Fibroblast of skin of right biceps (primary cell): ENCODE results near the gene ZMYND15.

ENCODE experiments used
- DNase-seq: peaks from one replicate; pipeline ENCODE4 v3.0.0-alpha.2; 2013

Gene ZMYND15

DNA sequence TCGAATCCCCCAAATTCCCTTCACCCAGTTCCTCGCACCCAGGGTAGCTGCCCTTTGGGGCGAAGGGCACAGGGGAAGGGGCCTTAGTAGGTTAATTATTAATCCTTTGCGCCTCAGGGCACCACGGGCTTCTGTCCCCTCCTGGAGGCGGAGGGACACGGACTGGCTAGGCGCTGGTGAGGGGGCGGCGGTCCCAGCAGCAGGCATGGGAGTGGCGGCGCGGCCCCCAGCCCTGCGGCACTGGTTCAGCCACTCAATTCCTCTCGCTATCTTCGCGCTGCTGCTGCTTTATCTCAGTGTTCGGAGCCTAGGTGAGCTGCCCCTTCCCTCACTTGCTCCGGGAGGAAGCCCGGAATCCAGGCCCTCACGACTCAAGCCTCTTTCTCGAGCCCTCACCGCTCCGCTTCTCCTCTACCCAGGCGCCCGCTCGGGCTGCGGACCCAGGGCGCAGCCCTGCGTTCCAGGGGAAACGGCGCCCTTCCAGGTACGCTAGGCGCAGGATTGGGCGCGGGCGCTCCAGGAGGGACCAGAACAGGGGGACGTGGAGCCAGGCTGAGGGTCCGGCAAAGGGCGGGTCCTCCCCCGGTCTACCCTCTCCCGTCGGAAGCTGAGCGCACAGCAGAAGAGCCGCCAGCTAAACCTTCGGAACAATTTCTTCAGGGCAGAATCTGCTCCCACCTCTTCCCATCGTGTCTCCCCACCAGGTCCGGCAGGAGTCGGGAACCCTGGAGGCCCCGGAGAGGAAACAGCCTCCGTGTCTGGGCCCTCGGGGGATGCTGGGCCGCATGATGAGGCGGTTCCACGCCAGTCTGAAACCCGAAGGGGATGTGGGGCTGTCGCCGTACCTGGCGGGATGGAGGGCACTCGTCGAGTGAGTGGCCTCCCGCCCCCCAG lies 49.4 kb downstream of the ZMYND15 start, which contains the start of gene GLTPD2:
Gene GLTPD2, plus strand, starts transcription at position 158 of the 894 bp plus-strand sequence. Its CDS starts 48 bp downstream, at position 206.
- DNase-seq: no peak

GRCh38 chr17:4789701-4789950 lies 50.0 kb downstream of the ZMYND15 start:
- DNase-seq: no peak

- DNase-seq: peak; percentile 92
Measured at GRCh38 chr17:4789951-4790704, 50.5 kb downstream of the ZMYND15 start.

DNA sequence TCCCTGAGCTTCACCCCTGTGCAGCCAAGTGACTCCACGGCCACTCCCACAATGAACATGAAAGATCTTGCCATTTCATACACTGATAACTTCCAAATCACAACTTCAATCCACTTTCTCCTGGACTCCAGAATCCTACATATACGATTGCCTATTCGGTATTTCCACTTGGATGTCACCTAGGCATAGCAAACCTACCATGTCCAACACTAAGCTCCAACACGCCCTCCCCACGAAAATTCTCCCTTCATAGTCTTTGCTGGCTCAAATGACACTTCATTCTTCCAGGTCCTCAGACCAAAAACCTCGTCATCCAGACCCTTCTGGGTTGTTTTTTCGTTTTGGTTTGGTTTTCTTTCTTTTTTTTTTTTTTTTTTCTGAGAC lies 51.1 kb downstream of the ZMYND15 start:
- no peak for DNase-seq

GRCh38 chr17:4795168-4795567 lies 55.5 kb downstream of the ZMYND15 start:
- no peak for DNase-seq
